Measurements from ENCODE around the gene LRP1B. TPM values are rescaled to one million over a fixed set of nuclear protein-coding genes. Genes with fewer than 3 reads are reported as not detected.

LRP1B gene
- total RNA-seq, 1 donor from 2014 or later: 0.25 TPM

DNA sequence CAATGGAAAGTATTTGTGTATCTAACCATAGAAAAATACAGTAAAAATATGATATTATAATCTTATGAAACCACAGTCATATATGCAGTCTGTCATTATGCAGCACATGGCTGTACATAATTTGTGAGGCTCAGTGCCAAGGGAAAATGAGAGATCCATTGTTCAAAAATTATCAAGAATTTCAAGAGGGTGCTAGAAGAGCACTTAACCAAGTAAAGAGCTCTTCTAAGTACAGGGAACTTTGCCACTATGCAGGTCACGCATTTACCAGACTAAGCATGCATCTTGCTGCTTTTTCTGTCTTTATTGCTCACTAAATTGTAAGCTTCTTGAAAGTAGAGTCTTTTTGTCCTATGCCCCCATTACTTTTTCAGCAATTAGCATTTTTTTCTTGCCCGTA is 438.0 kb downstream of the LRP1B start:
- TF ChIP-seq, protein P1, sequence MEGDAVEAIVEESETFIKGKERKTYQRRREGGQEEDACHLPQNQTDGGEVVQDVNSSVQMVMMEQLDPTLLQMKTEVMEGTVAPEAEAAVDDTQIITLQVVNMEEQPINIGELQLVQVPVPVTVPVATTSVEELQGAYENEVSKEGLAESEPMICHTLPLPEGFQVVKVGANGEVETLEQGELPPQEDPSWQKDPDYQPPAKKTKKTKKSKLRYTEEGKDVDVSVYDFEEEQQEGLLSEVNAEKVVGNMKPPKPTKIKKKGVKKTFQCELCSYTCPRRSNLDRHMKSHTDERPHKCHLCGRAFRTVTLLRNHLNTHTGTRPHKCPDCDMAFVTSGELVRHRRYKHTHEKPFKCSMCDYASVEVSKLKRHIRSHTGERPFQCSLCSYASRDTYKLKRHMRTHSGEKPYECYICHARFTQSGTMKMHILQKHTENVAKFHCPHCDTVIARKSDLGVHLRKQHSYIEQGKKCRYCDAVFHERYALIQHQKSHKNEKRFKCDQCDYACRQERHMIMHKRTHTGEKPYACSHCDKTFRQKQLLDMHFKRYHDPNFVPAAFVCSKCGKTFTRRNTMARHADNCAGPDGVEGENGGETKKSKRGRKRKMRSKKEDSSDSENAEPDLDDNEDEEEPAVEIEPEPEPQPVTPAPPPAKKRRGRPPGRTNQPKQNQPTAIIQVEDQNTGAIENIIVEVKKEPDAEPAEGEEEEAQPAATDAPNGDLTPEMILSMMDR (IDR thresholded peaks at IDR 0.05): no peak
- DNase-seq (ENCODE audit: low spot score): no peak
- Mint-ChIP-seq H3K4me1 (ENCODE audit: low read depth) (no peaks in the 10 kb centered on the region), H3K27me3 (ENCODE audit: low read depth) (peaks cover 2% of the 10 kb centered on the region), H3K9me3 (ENCODE audit: low read depth) (no peaks in the 10 kb centered on the region), H3K36me3 (ENCODE audit: low read depth) (no peaks in the 10 kb centered on the region), H3K4me3 (ENCODE audit: unreplicated experiment) (no peak overlapping the region), H3K27ac (ENCODE audit: unreplicated experiment) (no peak overlapping the region)

DNA sequence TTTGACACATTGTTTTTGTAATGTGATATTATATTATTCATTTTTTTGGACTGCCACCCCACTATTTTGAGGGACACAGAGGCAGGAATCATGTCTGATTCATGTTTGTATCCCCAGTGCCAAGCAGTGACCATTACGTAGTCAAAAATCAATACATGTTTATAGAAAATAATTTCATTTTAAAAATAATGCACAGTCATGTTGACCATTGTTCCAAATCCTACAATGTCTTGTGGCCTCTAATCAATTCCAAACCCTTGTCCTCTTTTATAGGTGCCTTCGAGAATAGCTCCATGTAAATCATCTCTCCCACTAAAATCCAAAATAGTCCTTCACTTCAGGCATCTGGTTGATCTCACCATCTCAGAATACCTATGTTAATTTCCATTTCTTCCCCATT is 454.7 kb downstream of the LRP1B start:
- TF ChIP-seq, protein P1 (IDR thresholded peaks at IDR 0.05): no peak

DNA sequence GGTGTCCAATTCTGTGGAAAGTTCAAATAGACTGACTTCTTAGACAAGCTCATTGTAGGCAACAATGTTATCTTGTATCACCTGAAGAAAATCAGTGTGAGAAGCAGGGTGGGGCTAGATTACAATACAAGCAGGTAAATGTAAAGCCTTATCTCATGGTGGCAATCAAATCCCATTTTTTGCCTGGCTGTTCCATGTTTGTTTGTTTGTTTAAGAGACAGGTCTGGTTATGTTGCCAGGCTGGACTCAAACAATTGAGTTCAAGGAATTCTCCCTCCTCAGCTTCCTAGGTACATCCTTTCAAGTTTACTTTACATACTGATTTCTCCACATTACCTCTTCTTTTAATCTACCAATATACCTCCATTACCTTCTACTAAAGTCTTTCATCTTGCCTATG is 464.6 kb downstream of the LRP1B start:
- Mint-ChIP-seq H3K36me3 (ENCODE audit: low read depth) (peaks cover 6% of the 10 kb centered on the region), H3K9me3 (ENCODE audit: low read depth) (peaks cover 20% of the 10 kb centered on the region), H3K27me3 (ENCODE audit: low read depth) (no peaks in the 10 kb centered on the region), H3K27ac (ENCODE audit: unreplicated experiment) (no peak overlapping the region), H3K4me1 (ENCODE audit: low read depth) (no peaks in the 10 kb centered on the region), H3K4me3 (ENCODE audit: unreplicated experiment) (no peak overlapping the region)
- TF ChIP-seq, protein P1 (IDR thresholded peaks at IDR 0.05): no peak
- DNase-seq (ENCODE audit: low spot score): no peak

More for the DNA sequence above, 454.7 kb downstream of the LRP1B start:
- DNase-seq (ENCODE audit: low spot score): no peak
- Mint-ChIP-seq H3K27ac (ENCODE audit: unreplicated experiment) (no peak overlapping the region), H3K4me1 (ENCODE audit: low read depth) (no peaks in the 10 kb centered on the region), H3K4me3 (ENCODE audit: unreplicated experiment) (no peak overlapping the region), H3K36me3 (ENCODE audit: low read depth) (no peaks in the 10 kb centered on the region), H3K9me3 (ENCODE audit: low read depth) (peaks cover 2% of the 10 kb centered on the region), H3K27me3 (ENCODE audit: low read depth) (peaks cover 2% of the 10 kb centered on the region)

DNA sequence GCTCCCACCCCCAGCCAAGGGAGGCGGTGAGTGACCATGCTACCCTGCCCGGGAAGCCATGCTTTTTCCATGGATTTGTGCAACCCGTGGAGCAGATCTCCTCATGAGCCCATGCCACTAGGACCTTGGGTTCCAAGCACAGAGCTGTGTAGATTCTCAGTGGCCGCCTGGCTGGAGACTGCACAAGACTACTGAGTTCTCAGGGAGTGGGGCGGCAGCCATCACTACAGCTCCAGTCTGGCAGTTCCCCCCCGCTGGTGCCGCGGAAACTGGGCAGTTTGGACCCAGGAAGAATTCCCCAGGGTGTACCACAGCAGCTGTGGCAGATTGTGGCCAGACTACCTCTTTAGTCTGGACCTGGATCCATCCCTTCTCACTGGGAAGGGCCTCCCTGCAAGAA is 470.6 kb downstream of the LRP1B start:
- Mint-ChIP-seq H3K27me3 (ENCODE audit: low read depth) (no peaks in the 10 kb centered on the region), H3K4me1 (ENCODE audit: low read depth) (no peaks in the 10 kb centered on the region), H3K9me3 (ENCODE audit: low read depth) (peaks cover 20% of the 10 kb centered on the region), H3K27ac (ENCODE audit: unreplicated experiment) (no peak overlapping the region), H3K36me3 (ENCODE audit: low read depth) (peaks cover 6% of the 10 kb centered on the region), H3K4me3 (ENCODE audit: unreplicated experiment) (no peak overlapping the region)
- no peak for DNase-seq (ENCODE audit: low spot score)
- TF ChIP-seq, protein P1 (IDR thresholded peaks at IDR 0.05): no peak

DNA sequence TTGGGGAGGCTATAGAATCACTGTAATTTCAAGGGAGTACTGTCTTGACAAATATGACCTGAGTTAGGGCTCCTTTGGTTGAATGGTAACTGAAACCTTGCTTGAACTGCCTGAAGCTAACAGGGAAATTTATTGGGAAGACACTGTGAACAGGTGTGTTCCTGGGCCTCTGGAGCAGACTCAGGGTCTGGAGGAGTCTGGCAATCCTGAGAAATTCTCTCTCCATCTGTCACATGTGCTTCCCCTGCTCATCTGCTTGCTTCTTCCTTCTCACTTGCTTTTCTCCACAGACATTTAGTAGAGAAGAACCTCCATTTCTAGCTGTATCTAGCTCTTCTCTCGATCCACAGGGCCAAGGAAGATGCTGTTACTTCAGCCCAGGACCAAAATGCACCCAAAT is 476.5 kb downstream of the LRP1B start:
- Mint-ChIP-seq H3K4me1 (ENCODE audit: low read depth) (no peaks in the 10 kb centered on the region), H3K4me3 (ENCODE audit: unreplicated experiment) (no peak overlapping the region), H3K27me3 (ENCODE audit: low read depth) (no peaks in the 10 kb centered on the region), H3K36me3 (ENCODE audit: low read depth) (no peaks in the 10 kb centered on the region), H3K9me3 (ENCODE audit: low read depth) (no peaks in the 10 kb centered on the region), H3K27ac (ENCODE audit: unreplicated experiment) (no peak overlapping the region)
- DNase-seq (ENCODE audit: low spot score): no peak
- TF ChIP-seq, protein P1 (IDR thresholded peaks at IDR 0.05): no peak
